ENCODE measurements around the gene ATG7. TPM values are rescaled to one million over a fixed set of nuclear protein-coding genes. Genes with fewer than 3 reads are reported as not detected.

ATG7 gene
- total RNA-seq, 4 donors from 2014 or later: 20.6 to 50.4 (median 39.9) TPM

DNA sequence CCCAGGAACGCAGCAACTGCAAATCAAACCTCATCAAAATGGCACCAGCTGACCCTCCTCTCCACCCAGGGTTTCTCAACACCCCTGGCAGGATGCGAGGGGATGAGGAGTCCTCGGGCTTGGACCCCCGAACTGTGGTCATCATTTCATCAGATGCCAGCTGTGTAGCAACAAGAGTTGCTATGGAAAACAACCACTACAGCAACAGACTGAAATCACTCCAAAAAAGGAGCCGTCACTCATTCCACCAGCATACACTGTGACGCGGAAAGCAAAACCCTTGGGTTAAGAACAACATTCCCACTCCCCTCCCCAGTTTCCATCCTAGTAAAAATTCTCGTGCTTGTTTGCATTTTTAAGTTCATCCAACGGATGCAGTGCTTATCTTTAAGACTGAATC, 331.4 kb downstream of the ATG7 start:
- Histone ChIP-seq H3K9me3 (no peaks in the 10 kb centered on the region), H3K4me1 (peaks cover 66 to 95% (median 88%) of the 10 kb centered on the region in 4 donors), H3K27me3 (no peaks in the 10 kb centered on the region), H3K27ac (replicated peaks in 1 of 4) (peak overlapping the region; percentile 85 to 92 (median 86)), H3K36me3 (peaks cover 0 to 6% (median 0%) of the 10 kb centered on the region in 4 donors), H3K4me3 (no peak overlapping the region)
- peak; percentile 95 for DNase-seq (ENCODE audit: extremely low spot score)
- 45% methylated on average over 9 of the region's 9 CpGs for WGBS
- TF ChIP-seq, protein P1, sequence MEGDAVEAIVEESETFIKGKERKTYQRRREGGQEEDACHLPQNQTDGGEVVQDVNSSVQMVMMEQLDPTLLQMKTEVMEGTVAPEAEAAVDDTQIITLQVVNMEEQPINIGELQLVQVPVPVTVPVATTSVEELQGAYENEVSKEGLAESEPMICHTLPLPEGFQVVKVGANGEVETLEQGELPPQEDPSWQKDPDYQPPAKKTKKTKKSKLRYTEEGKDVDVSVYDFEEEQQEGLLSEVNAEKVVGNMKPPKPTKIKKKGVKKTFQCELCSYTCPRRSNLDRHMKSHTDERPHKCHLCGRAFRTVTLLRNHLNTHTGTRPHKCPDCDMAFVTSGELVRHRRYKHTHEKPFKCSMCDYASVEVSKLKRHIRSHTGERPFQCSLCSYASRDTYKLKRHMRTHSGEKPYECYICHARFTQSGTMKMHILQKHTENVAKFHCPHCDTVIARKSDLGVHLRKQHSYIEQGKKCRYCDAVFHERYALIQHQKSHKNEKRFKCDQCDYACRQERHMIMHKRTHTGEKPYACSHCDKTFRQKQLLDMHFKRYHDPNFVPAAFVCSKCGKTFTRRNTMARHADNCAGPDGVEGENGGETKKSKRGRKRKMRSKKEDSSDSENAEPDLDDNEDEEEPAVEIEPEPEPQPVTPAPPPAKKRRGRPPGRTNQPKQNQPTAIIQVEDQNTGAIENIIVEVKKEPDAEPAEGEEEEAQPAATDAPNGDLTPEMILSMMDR (IDR thresholded peaks at IDR 0.05): no peak
- TF ChIP-seq POLR2AphosphoS5 (IDR thresholded peaks at IDR 0.05): peak; percentile 30 to 53
- no peak for TF ChIP-seq EP300 (IDR thresholded peaks at IDR 0.05)
- TF ChIP-seq POLR2A (IDR thresholded peaks at IDR 0.05; ENCODE audit: low read depth): no peak
- intact Hi-C loops (cut with DNase I): no loop called here

DNA sequence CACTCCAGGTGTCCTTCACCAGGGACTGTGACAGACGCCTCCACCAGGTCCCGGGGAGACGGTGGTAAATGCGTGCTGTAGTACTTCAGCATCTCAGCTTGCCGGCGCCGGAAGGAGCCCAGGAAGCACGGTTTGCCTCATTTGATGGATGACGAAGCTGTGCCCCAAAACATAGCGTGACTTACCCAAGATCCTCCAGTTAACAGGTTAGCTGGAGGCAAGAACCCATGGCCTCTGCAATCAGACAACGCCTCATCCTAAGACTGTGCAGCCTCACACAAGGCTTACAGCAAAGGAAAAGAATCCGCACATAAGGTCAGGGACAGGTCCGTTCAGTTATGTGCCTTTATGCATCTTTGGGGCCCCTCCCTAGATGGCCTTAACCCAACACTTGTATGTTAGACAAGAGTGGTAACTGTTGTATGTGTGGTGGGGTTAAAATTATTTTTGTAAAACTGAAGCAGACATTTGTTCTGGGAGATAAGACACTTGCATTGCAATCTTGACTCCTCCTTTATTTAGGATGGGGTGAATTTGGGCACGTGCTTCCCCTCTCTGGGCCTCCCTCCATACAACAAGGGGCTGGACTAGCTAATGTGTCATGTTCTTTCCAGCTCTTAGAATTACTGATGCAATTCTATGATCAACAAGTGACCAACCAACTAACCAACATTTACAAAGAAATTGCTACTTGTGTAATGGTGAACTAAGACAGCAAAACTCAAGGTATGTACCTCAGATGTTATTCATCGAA, 332.1 kb downstream of the ATG7 start:
- WGBS: 64% methylated on average over 13 of the region's 15 CpGs
- Histone ChIP-seq H3K4me3 (no peak overlapping the region), H3K36me3 (peaks cover 0 to 6% (median 0%) of the 10 kb centered on the region in 4 donors), H3K9me3 (no peaks in the 10 kb centered on the region), H3K27me3 (no peaks in the 10 kb centered on the region), H3K27ac (replicated peaks in 1 of 4) (peak overlapping the region; percentile 85 to 92 (median 86)), H3K4me1 (peaks cover 65 to 95% (median 87%) of the 10 kb centered on the region in 4 donors)
- intact Hi-C loops (cut with DNase I): no loop called here
- DNase-seq (ENCODE audit: extremely low spot score): no peak
- TF ChIP-seq POLR2AphosphoS5 (IDR thresholded peaks at IDR 0.05): peak in 1 of 2 donors; percentile 4
- TF ChIP-seq POLR2A (IDR thresholded peaks at IDR 0.05; ENCODE audit: low read depth): no peak

DNA sequence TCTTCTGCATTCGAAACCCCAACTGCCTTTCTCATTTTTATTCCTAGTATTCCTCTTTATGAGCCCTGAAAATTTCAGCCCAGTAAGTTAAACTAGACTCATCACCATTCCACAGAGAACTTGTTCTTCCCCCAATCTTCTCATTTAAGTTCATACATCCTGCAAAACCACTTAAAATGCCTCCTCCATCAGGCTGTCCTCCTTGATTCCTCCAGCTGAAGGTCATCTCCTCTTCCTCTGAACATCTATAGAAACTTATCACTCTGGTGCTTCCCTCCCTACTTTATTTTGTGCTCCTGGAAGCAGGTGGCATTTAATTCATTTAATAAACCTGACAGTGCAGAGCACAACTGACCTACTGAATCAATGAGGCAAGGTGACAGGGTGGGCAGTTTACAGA, 333.2 kb downstream of the ATG7 start:
- peaks cover 0 to 6% (median 0%) of the 10 kb centered on the region in 4 donors for H3K36me3 ChIP-seq
- H3K9me3 ChIP-seq: no peaks in the 10 kb centered on the region
- peak overlapping the region; percentile 28 to 85 (median 54) for H3K27ac ChIP-seq (replicated peaks in 1 of 4)
- H3K4me1 ChIP-seq: peaks cover 61 to 95% (median 87%) of the 10 kb centered on the region in 4 donors
- 79% methylated on average over 1 of the region's 1 CpG for WGBS
- TF ChIP-seq, protein P1 (IDR thresholded peaks at IDR 0.05): no peak
- TF ChIP-seq POLR2A (IDR thresholded peaks at IDR 0.05; ENCODE audit: low read depth) (no peak), EP300 (IDR thresholded peaks at IDR 0.05) (no peak)
- intact Hi-C loops (cut with DNase I): no loop called here
- DNase-seq (ENCODE audit: extremely low spot score): no peak
- no peaks in the 10 kb centered on the region for H3K27me3 ChIP-seq
- H3K4me3 ChIP-seq: no peak overlapping the region

DNA sequence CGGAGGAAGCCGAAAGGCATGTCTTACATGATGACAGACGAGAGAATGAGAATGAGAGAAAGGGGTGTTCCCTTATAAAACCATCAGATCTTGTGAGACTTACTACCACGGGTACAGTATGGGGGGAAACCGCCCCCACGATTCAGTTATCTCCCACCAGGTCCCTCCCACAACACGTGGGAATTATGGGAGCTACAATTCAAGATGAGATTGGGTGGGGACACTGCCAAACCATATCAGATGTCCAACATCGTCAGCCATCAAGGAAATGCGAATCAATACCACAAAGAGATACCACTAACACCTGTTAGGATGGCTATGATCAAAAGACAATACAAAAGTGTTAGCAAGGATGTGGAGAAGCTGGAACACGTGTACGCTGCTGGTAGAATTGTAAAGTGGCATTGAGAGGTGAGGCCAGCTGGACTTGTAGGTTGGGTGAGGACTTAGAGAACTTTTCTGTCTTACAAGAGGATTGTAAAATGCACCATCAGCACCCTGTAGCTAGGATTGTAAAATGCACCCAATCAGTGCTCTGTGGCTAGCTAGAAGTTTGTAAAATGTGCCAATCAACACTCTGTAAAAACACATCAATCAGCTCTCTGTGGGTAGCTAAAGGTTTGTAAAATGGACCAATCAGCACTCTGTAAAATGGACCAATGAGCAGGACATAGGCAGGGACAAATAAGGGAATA, 334.0 kb downstream of the ATG7 start:
- WGBS: 86% methylated on average over 11 of the region's 11 CpGs
- DNase-seq (ENCODE audit: extremely low spot score): no peak
- Histone ChIP-seq H3K27ac (replicated peaks in 1 of 4) (peak overlapping the region in 3 of 4 donors; percentile 28 to 85 (median 54)), H3K9me3 (no peaks in the 10 kb centered on the region), H3K36me3 (peaks cover 0 to 2% (median 0%) of the 10 kb centered on the region in 4 donors), H3K27me3 (no peaks in the 10 kb centered on the region), H3K4me1 (peaks cover 60 to 95% (median 87%) of the 10 kb centered on the region in 4 donors), H3K4me3 (no peak overlapping the region)
- intact Hi-C loops (cut with DNase I): no loop called here
- TF ChIP-seq POLR2AphosphoS5 (IDR thresholded peaks at IDR 0.05) (no peak), POLR2A (IDR thresholded peaks at IDR 0.05; ENCODE audit: low read depth) (no peak), EP300 (IDR thresholded peaks at IDR 0.05) (no peak)
- TF ChIP-seq, protein P1 (IDR thresholded peaks at IDR 0.05): no peak

DNA sequence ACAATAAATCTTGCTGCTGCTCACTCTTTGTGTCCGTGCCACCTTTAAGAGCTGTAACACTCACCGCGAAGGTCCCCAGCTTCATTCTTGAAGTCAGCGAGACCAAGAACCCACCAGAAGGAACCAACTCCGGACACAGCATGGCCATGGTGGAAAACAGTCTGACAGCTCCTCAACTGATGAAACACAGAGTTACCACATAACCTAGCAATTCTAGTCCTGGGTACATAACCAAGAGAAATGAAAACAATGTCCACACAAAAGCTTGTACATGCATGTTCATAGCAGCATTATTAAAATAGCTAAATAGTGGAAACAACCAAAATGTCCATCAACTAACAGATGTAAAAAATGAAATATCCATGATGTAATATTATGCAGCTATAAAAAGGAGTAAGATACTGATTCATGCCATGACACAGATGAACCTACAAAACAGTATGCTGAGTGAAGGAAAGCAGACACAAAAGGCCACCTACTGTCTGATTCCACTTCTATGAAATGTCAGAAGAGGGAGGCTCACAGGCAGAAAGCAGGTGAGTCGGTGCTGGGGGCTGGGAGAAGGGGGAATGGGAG, 334.8 kb downstream of the ATG7 start:
- peak overlapping the region in 2 of 4 donors; percentile 3 to 21 for H3K27ac ChIP-seq (replicated peaks in 1 of 4)
- peaks cover 60 to 95% (median 87%) of the 10 kb centered on the region in 4 donors for H3K4me1 ChIP-seq
- H3K36me3 ChIP-seq: no peaks in the 10 kb centered on the region
- intact Hi-C loops (cut with DNase I): no loop called here
- no peaks in the 10 kb centered on the region for H3K27me3 ChIP-seq
- no peak for DNase-seq (ENCODE audit: extremely low spot score)
- WGBS: 80% methylated on average over 6 of the region's 6 CpGs
- TF ChIP-seq EP300 (IDR thresholded peaks at IDR 0.05): no peak
- TF ChIP-seq POLR2AphosphoS5 (IDR thresholded peaks at IDR 0.05): no peak
- TF ChIP-seq, protein P1 (IDR thresholded peaks at IDR 0.05): no peak
- no peak for TF ChIP-seq POLR2A (IDR thresholded peaks at IDR 0.05; ENCODE audit: low read depth)
- H3K4me3 ChIP-seq: no peak overlapping the region
- H3K9me3 ChIP-seq: no peaks in the 10 kb centered on the region
